ENCODE data around the gene ADAM22. TPM values are rescaled to one million over a fixed set of nuclear protein-coding genes. Genes with fewer than 3 reads are reported as not detected.

The ADAM22 gene
- polyA plus RNA-seq, 1 of the 3 experiments (the other 2 are of a cell fraction), result 3.0 TPM

- Histone ChIP-seq H3K36me3 (replicated peaks in 1 of 2; ENCODE audit: control insufficient read depth in 1 of 2, insufficient read depth in 2 of 2, low read length in 1 of 2) (no peaks in the 10 kb centered on the region), H3K79me2 (ENCODE audit: insufficient read depth) (no peaks in the 10 kb centered on the region), H3F3A (replicated peaks; ENCODE audit: insufficient read depth) (no peaks in the 10 kb centered on the region), H3K27ac (ENCODE audit: low read depth in 2 of 2, low read length in 1 of 2) (no peak overlapping the region), H2AFZ (ENCODE audit: low read depth) (no peak overlapping the region), H3K9me3 (no peaks in the 10 kb centered on the region), H3K27me3 (ENCODE audit: insufficient read depth) (no peaks in the 10 kb centered on the region), H3K9ac (no peak overlapping the region), H4K20me1 (ENCODE audit: insufficient read depth) (no peaks in the 10 kb centered on the region), H3K4me2 (no peak overlapping the region), H3K9me2 (no peaks in the 10 kb centered on the region), H3K4me1 (ENCODE audit: control insufficient read depth in 1 of 2, insufficient read depth in 2 of 2, low read depth in 1 of 2, low read length in 1 of 2) (peaks cover 0 to 4% of the 10 kb centered on the region in 2 experiments; a peak in 2 of 4 replicates), H3K4me3 (ENCODE audit: low read depth in 2 of 2, low read length in 1 of 2) (no peak overlapping the region; a peak in 1 of 4 replicates)
- CTCF ChIA-PET, result interaction anchor here (0.5 to 4.4 kb wide), 63 partner anchors 9 to 1950 kb away, joined by 3 to 52 read pairs (median 4); partner anchors contain the start of genes SRI, STEAP1, STEAP4 and ZNF804B
- 44% methylated on average over 2 of the region's 2 CpGs for WGBS (ENCODE audit: low lambda C conversion rate)
- POLR2A ChIA-PET, result no interaction called here
- TF ChIP-seq TCF12 (IDR thresholded peaks at IDR 0.05), result no peak
- TF ChIP-seq SMC3 (IDR thresholded peaks at IDR 0.05; ENCODE audit: low read depth, low read length), result peak; percentile 82
- peak; percentile 96 for TF ChIP-seq CTCF (IDR thresholded peaks at IDR 0.05)
- TF ChIP-seq RAD21 (IDR thresholded peaks at IDR 0.05; ENCODE audit: low read length), result peak; percentile 99
- peak; percentile 51 for DNase-seq
Observed at GRCh38 chr7:88243345-88243909, 309.4 kb downstream of the ADAM22 start.

- Histone ChIP-seq H3K4me1 (ENCODE audit: control insufficient read depth in 1 of 2, insufficient read depth in 2 of 2, low read depth in 1 of 2, low read length in 1 of 2) (peaks cover 0 to 4% of the 10 kb centered on the region in 2 experiments; a peak in 2 of 4 replicates), H3K9me3 (no peaks in the 10 kb centered on the region), H3K9ac (no peak overlapping the region), H3K27ac (ENCODE audit: low read depth in 2 of 2, low read length in 1 of 2) (no peak overlapping the region), H3K9me2 (no peaks in the 10 kb centered on the region), H3K4me3 (ENCODE audit: low read depth in 2 of 2, low read length in 1 of 2) (no peak overlapping the region), H3F3A (replicated peaks; ENCODE audit: insufficient read depth) (no peaks in the 10 kb centered on the region), H3K27me3 (ENCODE audit: insufficient read depth) (no peaks in the 10 kb centered on the region), H2AFZ (ENCODE audit: low read depth) (no peak overlapping the region), H3K4me2 (no peak overlapping the region), H4K20me1 (ENCODE audit: insufficient read depth) (no peaks in the 10 kb centered on the region), H3K36me3 (replicated peaks in 1 of 2; ENCODE audit: control insufficient read depth in 1 of 2, insufficient read depth in 2 of 2, low read length in 1 of 2) (no peaks in the 10 kb centered on the region), H3K79me2 (ENCODE audit: insufficient read depth) (no peaks in the 10 kb centered on the region)
- POLR2A ChIA-PET, result no interaction called here
- CTCF ChIA-PET, result interaction anchor here (0.5 to 4.4 kb wide), 20 partner anchors 10 to 1875 kb away, joined by 3 to 52 read pairs (median 6); partner anchors contain the start of genes SRI and ZNF804B
- WGBS (ENCODE audit: low lambda C conversion rate), result 56% methylated on average over 1 of the region's 1 CpG
- TF ChIP-seq SIN3A (IDR thresholded peaks at IDR 0.05; ENCODE audit: borderline replicate concordance, low read depth, low read length) (no peak), EP300 (IDR thresholded peaks at IDR 0.05; ENCODE audit: borderline replicate concordance in 1 of 2, low read depth in 1 of 2, low read length in 1 of 2) (peak in 1 of 2 experiments; percentile 42; a peak in 1 of 4 replicates), GATA2 (CRISPR knock-in tag; IDR thresholded peaks at IDR 0.05) (peak; percentile 66), USF1 (IDR thresholded peaks at IDR 0.05; ENCODE audit: borderline replicate concordance, low read depth) (no peak), EZH2phosphoT487 (IDR thresholded peaks at IDR 0.05; ENCODE audit: borderline replicate concordance, low read depth) (no peak), ELF1 (IDR thresholded peaks at IDR 0.05) (no peak), RXRA (IDR thresholded peaks at IDR 0.05; ENCODE audit: borderline replicate concordance, low read depth) (no peak), MEF2A (IDR thresholded peaks at IDR 0.05; ENCODE audit: borderline replicate concordance, low read depth) (no peak)
- no peak for DNase-seq
Observed at GRCh38 chr7:88244258-88244657, 310.2 kb downstream of the ADAM22 start.

Other genes starting within 250 kb of the ADAM22 start
- gene SLC25A40, start 57.9 kb upstream of the ADAM22 start, polyA plus RNA-seq (2012; rRNA removed), result 5.5 and 8.5 TPM in 2 replicates
- gene DBF4, start 57.8 kb upstream of the ADAM22 start, polyA plus RNA-seq (2012; rRNA removed), result 5.1 and 7.6 TPM in 2 replicates

All from SK-N-SH (cell line).